ENCODE measurements around the gene PPFIA2. TPM values are rescaled to one million over a fixed set of nuclear protein-coding genes. Genes with fewer than 3 reads are reported as not detected.

The PPFIA2 gene
- total RNA-seq, 6 experiments from 2014 or later, result not detected

- Mint-ChIP-seq H3K27ac (no peak overlapping the region), H3K9me3 (peaks cover 22% of the 10 kb centered on the region), H3K4me3 (no peak overlapping the region), H3K27me3 (ENCODE audit: insufficient read depth) (no peaks in the 10 kb centered on the region; the same call in none of the 2 replicates), H3K36me3 (ENCODE audit: low read depth) (no peaks in the 10 kb centered on the region), H3K4me1 (ENCODE audit: low read depth) (no peaks in the 10 kb centered on the region)
- TF ChIP-seq CTCF (IDR thresholded peaks at IDR 0.05), result no peak
- no peak for DNase-seq
These were observed 428.7 kb downstream of the PPFIA2 start for GRCh38 chr12:81330480-81330879.

GRCh38 chr12:81329085-81329484 is 430.1 kb downstream of the PPFIA2 start:
- peak; percentile 40 for TF ChIP-seq CTCF (IDR thresholded peaks at IDR 0.05)
- peaks cover 16% of the 10 kb centered on the region for H3K9me3 Mint-ChIP-seq
- no peaks in the 10 kb centered on the region; the same call in none of the 2 replicates for H3K27me3 Mint-ChIP-seq (ENCODE audit: insufficient read depth)
- no peaks in the 10 kb centered on the region for H3K4me1 Mint-ChIP-seq (ENCODE audit: low read depth)
- no peak for DNase-seq
- no peaks in the 10 kb centered on the region for H3K36me3 Mint-ChIP-seq (ENCODE audit: low read depth)
- no peak overlapping the region for H3K27ac Mint-ChIP-seq
- no peak overlapping the region for H3K4me3 Mint-ChIP-seq

GRCh38 chr12:81327425-81327824 is 431.7 kb downstream of the PPFIA2 start:
- Mint-ChIP-seq H3K9me3 (peaks cover 10% of the 10 kb centered on the region), H3K27me3 (ENCODE audit: insufficient read depth) (no peaks in the 10 kb centered on the region; the same call in 1 of the 2 replicates), H3K27ac (no peak overlapping the region), H3K4me1 (ENCODE audit: low read depth) (no peaks in the 10 kb centered on the region), H3K36me3 (ENCODE audit: low read depth) (no peaks in the 10 kb centered on the region), H3K4me3 (no peak overlapping the region)
- DNase-seq, result no peak
- TF ChIP-seq CTCF (IDR thresholded peaks at IDR 0.05), result no peak

- Mint-ChIP-seq H3K36me3 (ENCODE audit: low read depth) (no peaks in the 10 kb centered on the region), H3K4me1 (ENCODE audit: low read depth) (no peaks in the 10 kb centered on the region), H3K27ac (no peak overlapping the region), H3K4me3 (no peak overlapping the region), H3K9me3 (peaks cover 5% of the 10 kb centered on the region; the same call in 1 of the 2 replicates), H3K27me3 (ENCODE audit: insufficient read depth) (no peaks in the 10 kb centered on the region; the same call in 1 of the 2 replicates)
- no peak for TF ChIP-seq CTCF (IDR thresholded peaks at IDR 0.05)
- no peak for DNase-seq
These were observed 434.1 kb downstream of the PPFIA2 start for GRCh38 chr12:81325086-81325485.

- no peak for TF ChIP-seq CTCF (IDR thresholded peaks at IDR 0.05)
- Mint-ChIP-seq H3K4me3 (no peak overlapping the region), H3K4me1 (ENCODE audit: low read depth) (no peaks in the 10 kb centered on the region), H3K9me3 (no peaks in the 10 kb centered on the region), H3K36me3 (ENCODE audit: low read depth) (no peaks in the 10 kb centered on the region), H3K27ac (no peak overlapping the region), H3K27me3 (ENCODE audit: insufficient read depth) (no peaks in the 10 kb centered on the region)
- DNase-seq, result no peak
These were observed 444.1 kb downstream of the PPFIA2 start for GRCh38 chr12:81314903-81315531.
